ENCODE measurements around the gene CTDSP2.
A peak's percentile ranks its signal among the peaks of the same experiment; 100 is the strongest.

- TF ChIP-seq CTCF (IDR thresholded peaks at IDR 0.05) = peak; percentile 16; the same call in 1 of the 2 replicates
- TF ChIP-seq USF2 (IDR thresholded peaks at IDR 0.05; ENCODE audit: borderline replicate concordance, low read depth, low read length) = no peak
- no peak for TF ChIP-seq MAX (IDR thresholded peaks at IDR 0.05; ENCODE audit: low read depth)
- TF ChIP-seq EP300 (IDR thresholded peaks at IDR 0.05; ENCODE audit: borderline replicate concordance in 1 of 2, low read depth in 1 of 2, low read length in 1 of 2) = no peak
- no peak for TF ChIP-seq SMC3 (IDR thresholded peaks at IDR 0.05; ENCODE audit: low read depth, low read length)
- TF ChIP-seq YY1 (IDR thresholded peaks at IDR 0.05; ENCODE audit: low read depth) = no peak
- TF ChIP-seq POLR2AphosphoS5 (IDR thresholded peaks at IDR 0.05; ENCODE audit: low read depth, low read length) = no peak
- no peak for TF ChIP-seq MXI1 (IDR thresholded peaks at IDR 0.05; ENCODE audit: low read depth, low read length)
- TF ChIP-seq FOSL2 (IDR thresholded peaks at IDR 0.05; ENCODE audit: borderline replicate concordance, low read depth) = no peak
- no peak for TF ChIP-seq RAD21 (IDR thresholded peaks at IDR 0.05; ENCODE audit: low read length)
- TF ChIP-seq EZH2phosphoT487 (IDR thresholded peaks at IDR 0.05; ENCODE audit: borderline replicate concordance, low read depth) = no peak
These were observed 70.8 kb downstream of the CTDSP2 start for GRCh38 chr12:57775563-57776246.
